ENCODE data around the gene ALPK1.
"Not testable (repeated sequence)": the region's sequence is repeated elsewhere in the genome, so short reads cannot be mapped to it uniquely, and the experiment has no call there.

The ALPK1 gene

GRCh38 chr4:112472318-112472717 lies 175.1 kb downstream of the ALPK1 start:
- no peak for DNase-seq

DNA sequence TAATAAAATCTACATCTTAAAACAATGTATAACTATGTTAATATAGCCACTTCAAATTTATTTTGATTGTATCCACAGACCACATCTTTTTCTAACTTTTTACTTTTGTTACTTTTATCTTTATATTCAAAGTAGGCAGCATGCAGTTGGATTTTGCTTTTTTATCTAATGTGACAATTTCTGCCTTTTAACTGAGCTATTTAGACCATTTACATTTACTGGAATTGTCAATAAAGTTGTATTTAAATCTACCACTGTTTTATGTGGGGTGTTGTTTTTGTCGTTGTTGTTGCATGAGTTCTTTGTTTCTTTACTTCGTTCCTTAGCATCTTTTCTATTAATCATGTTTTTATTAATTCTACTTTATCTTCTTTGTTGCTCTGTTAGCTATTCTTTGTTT lies 176.8 kb downstream of the ALPK1 start:
- no peak for DNase-seq

- no peak for DNase-seq
These were observed 188.8 kb downstream of the ALPK1 start for GRCh38 chr4:112485930-112486329.

GRCh38 chr4:112490808-112491207 lies 193.6 kb downstream of the ALPK1 start:
- DNase-seq: not testable (repeated sequence)

Data from stimulated activated CD4-positive, alpha-beta T cell treated with anti-CD3 and anti-CD28 coated beads, Interleukin-12 subunit alpha, Interleukin-12 subunit beta, amount 100 ng/mL, for 4 hours (primary cell).